ENCODE results near the gene MESP2.

DNA sequence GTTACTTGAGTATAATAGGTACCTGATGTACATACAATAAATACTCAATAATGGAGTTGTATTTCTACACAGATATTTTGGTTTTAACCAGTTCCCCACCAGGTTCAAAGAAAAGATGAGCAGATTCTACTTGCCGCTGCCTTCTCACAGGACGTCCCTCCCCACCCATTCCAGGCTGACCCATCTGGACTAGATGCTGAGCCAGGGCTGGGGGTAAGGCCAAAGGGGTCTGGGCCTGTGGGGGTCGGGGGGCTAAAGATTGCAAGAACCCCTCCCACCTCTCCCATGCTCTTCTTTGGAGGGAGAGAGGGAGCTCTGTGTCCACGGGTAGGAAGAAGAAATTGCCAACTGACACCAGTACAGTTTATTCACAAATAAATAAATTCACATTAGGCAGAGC, 26.6 kb upstream of the MESP2 start:
- TF ChIP-seq, protein P1, sequence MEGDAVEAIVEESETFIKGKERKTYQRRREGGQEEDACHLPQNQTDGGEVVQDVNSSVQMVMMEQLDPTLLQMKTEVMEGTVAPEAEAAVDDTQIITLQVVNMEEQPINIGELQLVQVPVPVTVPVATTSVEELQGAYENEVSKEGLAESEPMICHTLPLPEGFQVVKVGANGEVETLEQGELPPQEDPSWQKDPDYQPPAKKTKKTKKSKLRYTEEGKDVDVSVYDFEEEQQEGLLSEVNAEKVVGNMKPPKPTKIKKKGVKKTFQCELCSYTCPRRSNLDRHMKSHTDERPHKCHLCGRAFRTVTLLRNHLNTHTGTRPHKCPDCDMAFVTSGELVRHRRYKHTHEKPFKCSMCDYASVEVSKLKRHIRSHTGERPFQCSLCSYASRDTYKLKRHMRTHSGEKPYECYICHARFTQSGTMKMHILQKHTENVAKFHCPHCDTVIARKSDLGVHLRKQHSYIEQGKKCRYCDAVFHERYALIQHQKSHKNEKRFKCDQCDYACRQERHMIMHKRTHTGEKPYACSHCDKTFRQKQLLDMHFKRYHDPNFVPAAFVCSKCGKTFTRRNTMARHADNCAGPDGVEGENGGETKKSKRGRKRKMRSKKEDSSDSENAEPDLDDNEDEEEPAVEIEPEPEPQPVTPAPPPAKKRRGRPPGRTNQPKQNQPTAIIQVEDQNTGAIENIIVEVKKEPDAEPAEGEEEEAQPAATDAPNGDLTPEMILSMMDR (IDR thresholded peaks at IDR 0.05): no peak
- TF ChIP-seq POLR2A (IDR thresholded peaks at IDR 0.05) (no peak), EP300 (IDR thresholded peaks at IDR 0.05) (no peak)

All from ovary (tissue), 3 donors.